Right lobe of liver (tissue), 4 donors: ENCODE results near the gene RPS24.

Experiments
- POLR2A ChIP-seq: fragments of 450-650 bp; IDR thresholded peaks from one replicate; pipeline ENCODE4 v1.6.1; 2017; ENCODE audit warnings: antibody characterized with exemption, mild to moderate bottlenecking
- TF ChIP-seq, protein P1 (sequence below), 4 donors: fragments of 200-600 bp in 3 of 4; fragments of 450-650 bp in 1 of 4; IDR thresholded peaks; one replicate each; pipeline versions ENCODE4 v1.5.1 to v1.8.0; 2016 to 2022; ENCODE audit warnings: antibody characterized with exemption in 4 of 4, mild to moderate bottlenecking in 2 of 4
- donor health status: DM: no; HTN: no; CAD: no.
- donor health status: DM: no; HTN: no; CAD: no.
- donor health status: DM: no; HTN: yes; CAD: no.

DNA sequence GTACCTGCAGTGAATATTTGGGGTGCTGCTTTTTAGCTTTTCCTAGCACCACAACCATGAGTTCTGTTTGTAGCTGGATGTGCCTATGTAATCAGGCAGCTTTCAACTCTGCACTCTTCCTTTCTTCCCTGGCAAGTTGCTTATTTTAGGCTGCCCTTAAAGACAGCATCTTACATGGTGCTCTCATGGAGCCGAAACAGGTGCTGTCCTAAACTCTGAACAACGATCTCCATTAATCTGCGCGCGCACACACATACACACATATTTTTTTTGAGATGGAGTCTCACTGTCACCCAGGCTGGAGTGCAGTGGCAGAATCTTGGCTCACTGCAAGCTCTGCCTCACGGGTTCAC lies 9.1 kb downstream of the RPS24 start:
- TF ChIP-seq POLR2A = no peak
- TF ChIP-seq, protein P1, sequence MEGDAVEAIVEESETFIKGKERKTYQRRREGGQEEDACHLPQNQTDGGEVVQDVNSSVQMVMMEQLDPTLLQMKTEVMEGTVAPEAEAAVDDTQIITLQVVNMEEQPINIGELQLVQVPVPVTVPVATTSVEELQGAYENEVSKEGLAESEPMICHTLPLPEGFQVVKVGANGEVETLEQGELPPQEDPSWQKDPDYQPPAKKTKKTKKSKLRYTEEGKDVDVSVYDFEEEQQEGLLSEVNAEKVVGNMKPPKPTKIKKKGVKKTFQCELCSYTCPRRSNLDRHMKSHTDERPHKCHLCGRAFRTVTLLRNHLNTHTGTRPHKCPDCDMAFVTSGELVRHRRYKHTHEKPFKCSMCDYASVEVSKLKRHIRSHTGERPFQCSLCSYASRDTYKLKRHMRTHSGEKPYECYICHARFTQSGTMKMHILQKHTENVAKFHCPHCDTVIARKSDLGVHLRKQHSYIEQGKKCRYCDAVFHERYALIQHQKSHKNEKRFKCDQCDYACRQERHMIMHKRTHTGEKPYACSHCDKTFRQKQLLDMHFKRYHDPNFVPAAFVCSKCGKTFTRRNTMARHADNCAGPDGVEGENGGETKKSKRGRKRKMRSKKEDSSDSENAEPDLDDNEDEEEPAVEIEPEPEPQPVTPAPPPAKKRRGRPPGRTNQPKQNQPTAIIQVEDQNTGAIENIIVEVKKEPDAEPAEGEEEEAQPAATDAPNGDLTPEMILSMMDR (IDR thresholded peaks at IDR 0.05) = no peak
